GM12878 (cell line): Measurements from ENCODE around the gene NFKBIB. TPM values are rescaled to one million over a fixed set of nuclear protein-coding genes. Genes with fewer than 3 reads are reported as not detected.

ENCODE experiments used
- ATAC-seq: fragments of 200-7000 bp; cut with Tn5 transposase; 3 replicates; pipeline ENCODE4 v1.9.1; 2020; ENCODE audit warnings: mild to moderate bottlenecking, moderate library complexity
- BruUV-seq: library from RNA; stranded (reverse); fragments of 400-500 nt; replicated peaks from 2 replicates; lab custom pipeline; 2021; lab: Mats Ljungman, UMichigan
- CTCF ChIA-PET: fragments of 300-600 bp; sonication (Branson Sonifier 250); formaldehyde crosslinking; extraction: SDS; loops from one replicate; lab custom pipeline; 2021; ENCODE audit warnings: inconsistent platforms; lab: Yijun Ruan, JAX
- POLR2A ChIA-PET: fragments of 350-600 bp; formaldehyde crosslinking; extraction: SDS; loops from one replicate; lab custom pipeline; 2021; ENCODE audit warnings: inconsistent platforms; lab: Charles Lee
- RAD21 ChIA-PET: fragments of 300-600 bp; sonication (Branson Sonifier 250); formaldehyde crosslinking; loops from one replicate; lab custom pipeline; 2023; ENCODE audit warnings: antibody characterized with exemption; ENCODE audit not compliant: unreplicated experiment; lab: Charles Lee
- SMC1A ChIA-PET: fragments of 300-600 bp; sonication (Branson Sonifier 250); formaldehyde crosslinking; loops from one replicate; lab custom pipeline; 2023; ENCODE audit not compliant: unreplicated experiment, uncharacterized antibody; lab: Charles Lee
- DNase-seq: peaks from one replicate; pipeline ENCODE4 v3.0.0-alpha.2; 2011; ENCODE audit warnings: low read depth, low spot score
- FAIRE-seq: peaks from 3 replicates; lab custom pipeline; 2011; peaks lifted over from hg19 to GRCh38; lab: Jason Lieb, UNC
- H2AFZ ChIP-seq: 2 replicates; pipeline ENCODE4 v1.6.0; 2011; ENCODE audit warnings: low read depth, low read length, control low read depth; ENCODE audit not compliant: control insufficient read depth
- H3K27ac ChIP-seq: 2 replicates; pipeline ENCODE4 v1.5.1; 2011; ENCODE audit warnings: control low read depth; ENCODE audit not compliant: control insufficient read depth, insufficient read depth
- H3K27me3 ChIP-seq, 2 experiments: replicated peaks in 1 of 2; 2 replicates each; pipeline versions ENCODE4 v1.6.0 to v1.6.1; 2011; ENCODE audit warnings: low read length in 1 of 2; ENCODE audit not compliant: control insufficient read depth in 2 of 2, insufficient read depth in 2 of 2
- H3K36me3 ChIP-seq, 2 experiments: 2 replicates each; pipeline ENCODE4 v1.5.1; 2011; ENCODE audit warnings: low read length in 1 of 2; ENCODE audit not compliant: control insufficient read depth in 2 of 2, insufficient read depth in 2 of 2
- H3K4me1 ChIP-seq: 2 replicates; pipeline ENCODE4 v1.6.1; 2011; ENCODE audit warnings: mild to moderate bottlenecking, low read length, moderate library complexity, mixed read lengths; ENCODE audit not compliant: control insufficient read depth, insufficient read depth
- H3K4me2 ChIP-seq: 2 replicates; pipeline ENCODE4 v1.6.0; 2011; ENCODE audit warnings: control low read depth; ENCODE audit not compliant: control insufficient read depth, insufficient read depth
- H3K4me3 ChIP-seq: fragments of 200-600 bp; sonication (generic); 2 replicates; pipeline ENCODE4 v1.5.1; 2016
- H3K79me2 ChIP-seq: 2 replicates; pipeline ENCODE4 v1.6.0; 2011; ENCODE audit warnings: low read length; ENCODE audit not compliant: control insufficient read depth, insufficient read depth
- H3K9ac ChIP-seq: 2 replicates; pipeline ENCODE4 v1.8.0; 2011; ENCODE audit warnings: low read length, control low read depth, mixed read lengths; ENCODE audit not compliant: control insufficient read depth, insufficient read depth
- H3K9me3 ChIP-seq: replicated peaks from 3 replicates; pipeline ENCODE4 v1.5.1; 2011; ENCODE audit warnings: mild to moderate bottlenecking, low read length; ENCODE audit not compliant: control insufficient read depth, insufficient read depth
- H4K20me1 ChIP-seq: 2 replicates; pipeline ENCODE4 v1.6.0; 2011; ENCODE audit not compliant: control insufficient read depth, insufficient read depth
- ASH2L ChIP-seq: fragments of 300-600, 200-600 bp; sonication (generic); IDR thresholded peaks from 2 replicates; pipeline ENCODE4 v1.6.1; 2017; ENCODE audit warnings: low read depth, mild to moderate bottlenecking, borderline replicate concordance
- ATF3 ChIP-seq: IDR thresholded peaks from 2 replicates; pipeline ENCODE4 v1.6.1; 2011; ENCODE audit warnings: low read depth, mild to moderate bottlenecking, low read length, moderate library complexity, borderline replicate concordance; ENCODE audit errors: extremely low read depth
- CBX3 ChIP-seq: fragments of 200-600 bp; sonication (generic); IDR thresholded peaks from 2 replicates; pipeline ENCODE4 v1.6.1; 2016; ENCODE audit warnings: low read depth, borderline replicate concordance
- CBX5 ChIP-seq: sonication (generic); IDR thresholded peaks from 2 replicates; pipeline ENCODE4 v1.6.1; 2016; ENCODE audit warnings: low read depth, moderate library complexity, mild to moderate bottlenecking, inconsistent platforms
- CHD2 ChIP-seq: IDR thresholded peaks from 2 replicates; pipeline ENCODE4 v1.6.1; 2011; ENCODE audit warnings: low read depth, low read length, improper control_type of control experiment, borderline replicate concordance
- E2F4 ChIP-seq: IDR thresholded peaks from 2 replicates; pipeline ENCODE4 v1.6.1; 2012; ENCODE audit warnings: low read depth, low read length, improper control_type of control experiment
- E2F8 ChIP-seq: fragments of 450-650 bp; IDR thresholded peaks from 2 replicates; pipeline ENCODE4 v1.6.1; 2018; ENCODE audit warnings: mild to moderate bottlenecking, low read depth, moderate library complexity; ENCODE audit not compliant: partially characterized antibody
- MYB ChIP-seq: fragments of 150-350 bp; IDR thresholded peaks from 2 replicates; pipeline ENCODE4 v1.6.1; 2014; ENCODE audit warnings: mild to moderate bottlenecking, low read depth, low read length, borderline replicate concordance
- NR2C1 ChIP-seq: fragments of 450-650 bp; IDR thresholded peaks from 2 replicates; pipeline ENCODE4 v1.6.1; 2017; ENCODE audit warnings: antibody characterized with exemption, mild to moderate bottlenecking, moderate library complexity
- WRNIP1 ChIP-seq: IDR thresholded peaks from 2 replicates; pipeline ENCODE4 v1.6.1; 2011; ENCODE audit warnings: low read depth, low read length, improper control_type of control experiment, borderline replicate concordance
- YBX1 ChIP-seq: fragments of 450-650 bp; IDR thresholded peaks from 2 replicates; pipeline ENCODE4 v1.6.1; 2016; ENCODE audit warnings: antibody characterized with exemption
- WGBS: methylation state at CpG from one replicate; pipeline ENCODE4 v1.1.6; 2016; ENCODE audit warnings: low lambda C conversion rate; ENCODE audit not compliant: insufficient replicate concordance, insufficient coverage; ENCODE audit errors: missing lambda C conversion rate; 5-methylcytosine and 5-hydroxymethylcytosine counted together
- in situ Hi-C: fragments of 300-500 bp; cut with MboI; formaldehyde crosslinking; loops from 9 replicates; pipeline ENCODE4 v1.14.3; 2018; ENCODE audit warnings: mixed read lengths
- intact Hi-C: fragments of 100-400 bp; cut with micrococcal nuclease; formaldehyde crosslinking; loops from one replicate; pipeline ENCODE4 v1.14.2; 2022; ENCODE audit not compliant: unreplicated experiment
- polyA plus RNA-seq, 11 experiments: library from polyadenylated mRNA; depleted of rRNA in 4 of 11; unstranded in 6 of 11; stranded (reverse) in 5 of 11; fragments of >200 nt; fragmentation: Nextera tagmentation in 4 of 11; fragmentation: Illumina TruSeq in 1 of 11; extraction: Ambion mirVana in 4 of 11; extraction: Trizol in 1 of 11; gene quantifications; 1 replicate in 1 of 11; 2 replicates in 10 of 11; pipeline versions ENCODE4 v1.2.1 to v1.2.3, GENCODE V29; 2011 to 2016; ENCODE audit warnings: inconsistent platforms in 2 of 11, missing spikeins in 2 of 11, low read depth in 1 of 11
- total RNA-seq, 4 experiments: library from RNA; depleted of rRNA in 3 of 4; stranded (reverse); fragments of >200 nt in 3 of 4; fragmentation: Illumina TruSeq in 1 of 4; extraction: Trizol in 1 of 4; gene quantifications; 2 replicates each; pipeline versions ENCODE4 v1.2.1 to v1.2.3, GENCODE V29; 2013 to 2021

Gene NFKBIB
- total and polyA plus RNA-seq, 10 of the 15 experiments (the other 5 are each of a cell fraction or from before 2014, with no cell fraction given) = 1.2 to 60.9 (median 31.0) TPM

GRCh38 chr19:38944981-38945506, 45.3 kb downstream of the NFKBIB start:
- no peak for TF ChIP-seq NR2C1
- TF ChIP-seq YBX1 = no peak
- no peak for TF ChIP-seq ASH2L
- no peak for TF ChIP-seq CBX5
- TF ChIP-seq ATF3 = no peak
- no peak for TF ChIP-seq MYB
- TF ChIP-seq CBX3 = no peak
- no peak for TF ChIP-seq WRNIP1
- TF ChIP-seq CHD2 = no peak
- TF ChIP-seq E2F8 = no peak
- TF ChIP-seq E2F4 = no peak
- no peak for DNase-seq
- no peaks in the 10 kb centered on the region for H3K36me3 ChIP-seq
- no peaks in the 10 kb centered on the region for H3K79me2 ChIP-seq
- no peak overlapping the region for H3K27ac ChIP-seq
- POLR2A ChIA-PET = no interaction called here
- FAIRE-seq = no peak
- no TSS peak for BruUV-seq
- in situ Hi-C loops (no loop called here), intact Hi-C loops (no loop called here)
- no peaks in the 10 kb centered on the region; the same call in 2 of the 3 replicates for H3K9me3 ChIP-seq
- no peaks in the 10 kb centered on the region for H4K20me1 ChIP-seq
- no peak overlapping the region for H2AFZ ChIP-seq
- no peak overlapping the region for H3K9ac ChIP-seq
- no peaks in the 10 kb centered on the region; a peak in 1 of 4 replicates for H3K27me3 ChIP-seq
- 94% methylated on average over 12 of the region's 12 CpGs for WGBS
- SMC1A ChIA-PET = no interaction called here
- H3K4me1 ChIP-seq = no peaks in the 10 kb centered on the region
- H3K4me2 ChIP-seq = no peak overlapping the region
- no peak for ATAC-seq
- RAD21 ChIA-PET = no interaction called here
- H3K4me3 ChIP-seq = no peak overlapping the region
- CTCF ChIA-PET = interaction anchor here (1.4 kb wide), 1 partner anchor 15 kb away, joined by 3 read pairs; the partner anchor contains the start of genes MRPS12 and SARS2
